GM18909 (cell line): ENCODE results near the gene MYRF.
A peak's percentile ranks its signal among the peaks of the same experiment; 100 is the strongest.

Source experiments
- ATAC-seq: cut with Tn5 transposase; IDR thresholded peaks from one replicate; pipeline ENCODE4 v1.9.1; 2021; ENCODE audit warnings: mild to moderate bottlenecking; ENCODE audit not compliant: unreplicated experiment, poor library complexity

Gene MYRF

DNA sequence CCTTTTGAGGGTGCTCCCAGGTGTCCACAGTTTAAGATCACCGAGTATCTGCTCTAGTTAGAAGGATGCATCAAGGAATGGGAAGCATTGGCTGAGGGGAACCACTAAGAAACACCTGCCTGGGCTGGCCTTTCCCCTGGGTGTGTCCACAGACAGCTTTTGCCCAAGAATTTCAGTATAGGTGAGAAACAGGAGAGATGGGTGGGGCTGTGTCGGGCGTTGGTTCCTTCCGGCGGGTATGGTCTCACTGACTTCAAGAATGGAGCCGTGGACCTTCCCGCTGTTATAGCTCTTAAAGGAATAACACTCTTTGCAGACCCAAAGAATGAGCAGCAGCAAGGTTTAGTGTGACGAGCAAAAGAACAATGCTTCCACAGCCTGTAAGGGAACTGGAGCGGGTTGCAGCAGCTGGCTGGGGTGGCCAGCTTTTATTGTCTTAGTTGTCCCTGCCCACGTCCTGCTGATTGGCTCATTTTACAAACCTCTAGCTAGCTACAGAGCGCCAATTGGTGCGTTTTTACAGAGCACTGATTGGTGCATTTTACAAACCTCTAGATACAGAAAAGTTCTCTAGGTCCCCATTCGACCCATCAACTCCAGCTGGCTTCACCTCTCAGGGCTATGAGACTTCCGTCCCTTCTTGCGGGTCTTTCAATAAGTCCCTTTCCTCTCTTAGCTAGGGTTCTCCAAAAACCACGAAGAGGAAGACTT lies 62.0 kb downstream of the MYRF start:
- ATAC-seq = no peak

DNA sequence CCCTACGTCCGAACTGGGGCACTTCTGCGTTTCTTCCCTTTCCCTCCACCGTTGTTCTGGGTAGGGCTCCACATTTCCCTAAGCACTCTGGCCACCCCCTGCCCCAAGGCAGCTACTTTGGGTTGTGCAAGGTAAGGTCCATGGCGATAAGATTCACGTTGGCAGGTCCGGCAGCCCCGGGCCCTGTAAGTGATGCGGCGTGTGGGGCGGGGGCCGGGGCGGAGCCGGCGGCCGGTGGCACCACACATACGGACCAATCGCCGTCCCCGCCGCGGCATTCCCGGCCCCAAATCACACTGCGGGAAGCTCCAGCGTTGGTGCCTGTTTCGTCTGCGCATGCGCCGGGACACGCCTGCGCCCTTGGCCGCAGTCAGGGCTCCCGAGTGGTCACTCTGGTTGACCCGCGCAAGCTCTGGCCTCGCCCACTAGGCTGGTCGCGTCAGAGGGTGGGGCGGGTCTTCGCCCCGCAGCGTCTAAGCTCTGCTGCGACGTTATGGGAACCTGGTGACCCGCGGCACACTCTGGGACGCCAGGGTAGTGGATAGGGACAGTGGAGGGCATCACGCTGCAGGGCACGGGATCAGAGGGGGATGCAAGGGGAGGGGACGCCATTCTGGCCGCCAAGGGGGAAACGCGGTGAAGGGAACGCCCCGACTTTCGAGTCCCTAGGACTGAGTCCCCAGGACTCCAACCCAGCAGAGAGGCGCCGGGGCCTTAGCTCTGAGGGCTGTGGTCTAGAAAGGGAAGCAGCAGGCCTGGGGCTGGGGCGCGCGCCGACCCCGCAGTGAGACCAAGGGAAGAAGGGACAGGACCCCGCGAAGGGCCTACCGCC lies 62.7 kb downstream of the MYRF start:
- ATAC-seq = peak; percentile 62

DNA sequence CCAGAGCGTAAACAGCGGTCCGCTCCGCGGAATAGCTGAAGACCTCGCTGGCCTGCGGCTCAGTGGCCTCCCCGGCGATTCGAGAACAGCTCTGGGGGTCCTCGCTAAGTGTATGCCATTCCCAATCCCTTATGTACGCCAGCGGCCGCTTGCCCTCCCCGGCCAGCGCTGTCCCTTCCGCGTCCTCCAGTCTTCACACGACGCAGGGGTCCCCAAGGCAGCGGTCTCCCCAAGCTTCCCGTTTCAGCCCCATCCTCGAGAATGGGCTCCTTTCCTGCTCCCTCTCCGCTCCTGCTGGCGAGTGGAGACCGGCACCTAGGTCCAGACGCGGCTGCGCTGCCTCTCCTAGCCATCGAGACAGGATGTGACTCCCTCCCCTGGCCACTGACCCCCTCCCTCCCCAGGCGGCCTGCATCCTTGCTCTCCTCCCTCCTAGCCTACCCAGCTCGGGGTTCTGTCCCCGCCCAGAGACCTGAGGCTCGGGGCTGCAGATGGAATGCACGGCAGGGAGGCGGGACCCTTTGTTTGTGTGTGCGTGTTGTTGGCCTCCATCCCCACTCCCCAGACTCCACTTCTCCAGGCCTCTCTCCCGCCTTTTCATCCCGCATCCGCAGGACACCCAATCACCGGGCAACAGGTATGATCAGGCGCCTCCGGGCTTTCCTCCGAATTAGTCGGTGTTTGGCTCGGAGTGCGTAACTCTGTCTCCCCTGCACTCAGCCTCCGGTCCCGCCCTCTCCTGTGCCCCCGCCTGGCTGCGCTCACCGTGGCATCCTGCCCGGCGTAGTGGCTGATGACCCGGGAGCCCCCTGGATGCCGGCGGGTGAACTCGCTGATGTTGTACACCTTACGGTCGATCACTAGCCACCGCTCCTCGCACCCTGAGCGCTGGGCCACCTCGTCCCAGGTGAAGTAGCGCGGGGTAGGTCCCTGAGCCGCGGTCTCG lies 63.6 kb downstream of the MYRF start:
- peak; percentile 38 for ATAC-seq

DNA sequence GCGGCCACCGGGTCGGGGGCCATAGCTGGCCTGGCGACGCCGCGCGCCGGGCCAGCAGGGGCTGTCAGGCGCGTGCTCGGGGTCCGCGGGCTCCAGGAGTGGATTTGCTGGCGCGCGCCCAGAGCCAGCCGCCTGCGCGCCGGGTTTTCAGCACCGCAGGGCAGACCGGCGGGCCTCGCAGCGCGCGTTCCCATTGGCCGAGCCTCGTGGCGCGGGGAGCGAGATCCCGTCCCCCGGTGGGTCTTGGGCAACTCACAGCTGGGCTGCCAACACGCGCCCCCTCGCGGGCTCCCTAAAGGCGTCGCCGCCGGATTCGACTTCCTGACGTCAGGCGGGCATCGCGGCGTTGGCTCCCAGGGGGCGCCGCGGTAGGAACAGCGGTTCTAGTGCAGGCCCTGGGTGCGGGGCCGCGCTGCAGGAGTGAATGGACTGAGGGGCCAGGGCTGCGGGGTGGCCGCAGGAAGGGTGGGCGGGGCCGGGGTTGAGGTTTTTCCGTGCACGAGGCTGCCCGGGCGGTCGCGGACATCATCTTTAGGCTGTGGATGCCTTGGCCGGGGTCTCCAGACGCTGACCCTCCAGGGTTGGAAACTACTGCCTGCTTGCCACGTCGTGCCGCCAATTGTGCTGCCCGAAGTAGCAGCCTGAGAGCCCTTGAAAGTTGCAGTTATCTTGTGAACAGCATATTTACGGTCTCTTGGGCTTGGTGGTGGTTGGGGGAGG lies 64.5 kb downstream of the MYRF start, which contains the start of gene FADS1:
Gene FADS1, minus strand, starts transcription at position 268 of the 720 bp plus-strand sequence. Its CDS starts 74 bp downstream, at position 194.
- ATAC-seq = peak; percentile 51

DNA sequence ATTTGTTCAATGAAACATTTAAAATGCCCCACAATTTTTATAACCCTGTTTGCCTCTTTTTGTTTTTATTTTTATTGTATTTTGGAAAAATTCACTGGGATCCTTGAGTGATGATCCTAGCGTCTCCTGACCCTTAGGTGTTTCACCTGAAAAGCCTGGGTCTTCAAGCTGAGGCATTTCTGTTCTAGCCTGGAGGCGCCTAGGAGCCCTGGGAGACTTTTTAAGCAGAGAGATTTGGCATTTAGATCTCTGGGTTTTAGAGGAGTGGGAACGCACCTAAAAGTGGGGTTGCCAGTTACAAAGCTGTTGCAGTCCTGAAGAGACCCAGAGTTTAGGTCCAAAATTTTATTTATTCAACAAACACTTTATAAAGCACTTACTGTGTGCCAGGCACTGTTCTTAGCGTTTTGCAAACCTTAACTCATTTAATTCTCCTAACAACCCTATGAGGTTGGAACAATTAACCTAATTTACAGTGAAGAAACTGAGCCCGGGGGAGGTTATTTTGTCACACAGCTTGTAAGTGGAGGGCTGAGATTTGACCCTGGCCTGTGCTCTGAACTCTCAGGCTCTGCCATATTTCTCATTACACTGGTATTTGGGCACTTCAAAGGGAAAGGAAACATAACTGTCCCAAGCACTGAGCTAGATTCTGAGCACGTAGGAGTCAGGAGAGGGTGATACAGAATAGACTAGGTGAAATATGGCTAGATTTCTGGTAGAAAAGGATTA lies 65.2 kb downstream of the MYRF start:
- no peak for ATAC-seq

DNA sequence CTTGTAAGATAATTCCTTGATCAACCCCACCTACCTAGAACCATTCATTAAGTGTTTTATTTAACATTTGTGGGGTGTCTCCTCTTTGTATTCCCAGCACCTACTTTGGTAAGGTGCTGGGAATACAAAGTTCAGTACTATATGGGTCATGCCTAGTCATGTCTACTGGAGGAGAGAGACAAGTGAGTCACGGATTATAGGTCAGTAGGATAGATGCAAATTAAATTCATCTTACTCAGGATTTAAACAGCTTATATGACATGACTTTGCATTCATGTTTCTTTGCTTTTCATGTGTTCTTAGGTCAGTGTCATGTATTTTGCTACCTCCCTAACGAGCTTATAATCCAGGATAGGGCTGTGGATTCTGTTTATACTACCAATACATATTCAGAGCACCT lies 67.7 kb downstream of the MYRF start:
- no peak for ATAC-seq

DNA sequence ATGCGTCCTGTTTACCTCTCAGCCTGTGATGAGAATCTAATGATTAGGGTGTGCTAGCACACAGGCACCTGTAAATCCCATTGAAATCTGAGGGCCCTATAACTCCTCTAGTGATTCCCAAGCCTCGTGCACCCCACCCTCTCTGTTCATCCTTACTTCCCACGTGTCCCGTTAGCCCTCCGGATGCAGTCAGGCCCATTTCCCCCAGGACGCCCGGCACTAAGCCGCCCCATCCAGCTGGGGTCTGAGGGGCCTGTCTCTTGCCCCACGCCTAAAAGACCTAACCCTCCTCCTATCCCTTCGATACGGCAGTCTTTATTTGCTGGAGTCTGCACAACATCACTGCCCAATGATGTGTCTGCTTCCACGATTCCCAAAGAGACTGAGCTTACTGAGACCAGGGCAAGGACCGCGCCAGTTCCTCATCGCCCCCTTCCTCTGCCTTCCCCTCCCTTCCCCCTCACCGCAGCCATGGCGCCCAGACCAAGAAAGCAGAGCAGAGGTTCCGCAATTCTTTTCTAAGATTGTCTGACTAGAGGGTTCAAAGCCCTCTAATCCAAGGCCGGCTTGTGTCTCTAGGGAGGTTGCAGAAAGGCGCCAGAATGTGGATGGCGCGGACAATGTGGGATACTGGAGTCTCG lies 74.6 kb downstream of the MYRF start:
- ATAC-seq = no peak

DNA sequence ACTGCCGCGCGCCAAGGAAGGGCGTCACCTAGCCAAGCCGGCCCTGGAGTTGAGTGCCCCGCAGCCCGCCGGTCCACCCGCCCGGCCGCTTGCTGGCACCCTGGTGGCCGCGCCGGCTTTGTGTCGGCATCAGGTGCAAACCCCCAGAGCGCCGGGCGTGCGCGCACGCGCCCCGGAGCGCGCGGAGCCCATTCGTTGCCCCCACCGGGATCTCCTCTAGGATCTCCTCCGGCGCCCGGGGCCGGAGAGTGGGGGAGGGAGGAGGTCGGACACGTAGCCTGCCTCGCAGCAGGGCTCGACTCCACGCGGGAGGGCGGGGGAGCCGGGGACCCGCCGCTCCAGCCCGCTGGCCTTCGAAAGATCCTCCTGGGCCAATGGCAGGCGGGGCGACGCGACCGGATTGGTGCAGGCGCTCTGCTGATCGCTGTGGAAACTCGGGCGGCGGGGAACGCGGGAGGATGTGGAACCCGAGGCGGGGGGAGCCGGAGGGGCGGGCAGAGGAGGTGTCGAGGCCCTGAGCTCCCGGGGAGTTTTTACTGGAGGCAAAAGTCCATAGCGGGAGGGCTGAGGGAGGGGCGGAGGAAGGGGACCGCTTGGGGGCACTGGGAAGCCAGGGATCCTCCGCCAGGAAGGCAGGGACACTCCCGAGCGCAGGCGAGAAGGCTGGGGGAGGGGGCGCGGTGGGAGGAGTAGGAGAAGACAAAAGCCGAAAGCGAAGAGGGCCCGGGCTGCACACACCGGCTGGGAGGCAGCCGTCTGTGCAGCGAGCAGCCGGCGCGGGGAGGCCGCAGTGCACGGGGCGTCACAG lies 75.3 kb downstream of the MYRF start, which contains the start of gene FADS2:
Gene FADS2, plus strand, starts transcription at position 730 of the 808 bp plus-strand sequence. CDS start 91 bp downstream, outside the sequence.
- peak; percentile 73 for ATAC-seq

DNA sequence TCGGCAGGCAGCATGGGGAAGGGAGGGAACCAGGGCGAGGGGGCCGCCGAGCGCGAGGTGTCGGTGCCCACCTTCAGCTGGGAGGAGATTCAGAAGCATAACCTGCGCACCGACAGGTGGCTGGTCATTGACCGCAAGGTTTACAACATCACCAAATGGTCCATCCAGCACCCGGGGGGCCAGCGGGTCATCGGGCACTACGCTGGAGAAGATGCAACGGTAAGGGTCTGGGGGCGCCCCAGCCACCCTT lies 75.9 kb downstream of the MYRF start:
- ATAC-seq = no peak

DNA sequence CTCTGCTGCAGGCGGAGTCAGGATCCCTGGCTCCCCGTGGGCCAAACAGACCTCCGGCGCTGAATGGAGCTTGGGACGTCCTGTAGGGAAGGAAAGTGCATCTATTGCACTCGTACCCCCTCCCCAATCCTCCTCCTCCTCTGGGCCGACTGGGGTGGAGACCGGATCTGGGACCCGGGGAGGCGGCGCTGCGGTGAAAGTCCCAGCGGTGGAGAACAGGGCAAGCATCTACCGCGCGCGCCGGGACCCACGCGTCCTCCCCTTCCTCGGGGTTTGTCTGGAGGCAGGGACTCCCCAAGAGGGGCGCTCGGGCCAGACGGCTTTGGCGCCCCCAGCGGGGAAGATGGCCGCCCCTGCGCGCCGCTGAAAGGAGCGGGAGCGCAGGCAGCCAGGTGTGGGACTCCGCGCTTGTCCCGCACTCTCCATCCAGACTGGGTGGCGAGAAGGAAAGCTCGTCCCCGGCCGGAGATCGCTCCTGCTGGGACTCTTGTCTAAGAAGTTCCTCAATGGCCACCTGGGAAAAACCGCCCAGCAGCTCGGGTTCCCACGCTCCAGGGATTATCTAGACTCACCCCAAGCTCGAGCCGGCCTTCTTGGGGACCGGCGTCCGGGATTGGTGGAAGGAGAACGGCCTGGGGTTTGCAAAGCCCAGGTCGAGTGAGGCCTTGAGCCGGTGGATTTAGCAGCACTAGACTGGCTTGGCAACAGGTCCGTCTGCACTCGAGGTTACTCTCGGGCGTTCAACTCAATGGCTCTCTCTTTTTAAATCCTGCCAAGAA lies 76.4 kb downstream of the MYRF start:
- ATAC-seq = no peak

DNA sequence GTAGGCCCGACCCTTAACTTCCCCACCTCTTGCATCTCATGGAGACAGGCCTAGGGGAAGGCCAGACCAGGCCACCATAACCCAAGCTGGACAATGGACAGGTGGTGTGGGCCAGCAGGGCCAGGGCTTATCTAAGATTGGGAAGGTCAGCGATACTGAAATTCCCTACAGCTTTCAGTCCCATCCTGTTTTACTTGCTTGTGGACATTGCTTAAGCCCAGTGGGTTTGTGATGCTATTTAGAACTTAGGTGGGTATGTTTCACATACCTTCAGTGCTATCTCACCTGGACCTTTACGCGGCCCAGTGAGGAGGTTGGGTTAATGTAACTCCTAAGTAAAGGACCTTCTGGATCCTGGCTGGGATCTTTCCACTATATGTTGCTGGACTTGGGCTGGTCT lies 77.4 kb downstream of the MYRF start:
- ATAC-seq = no peak

DNA sequence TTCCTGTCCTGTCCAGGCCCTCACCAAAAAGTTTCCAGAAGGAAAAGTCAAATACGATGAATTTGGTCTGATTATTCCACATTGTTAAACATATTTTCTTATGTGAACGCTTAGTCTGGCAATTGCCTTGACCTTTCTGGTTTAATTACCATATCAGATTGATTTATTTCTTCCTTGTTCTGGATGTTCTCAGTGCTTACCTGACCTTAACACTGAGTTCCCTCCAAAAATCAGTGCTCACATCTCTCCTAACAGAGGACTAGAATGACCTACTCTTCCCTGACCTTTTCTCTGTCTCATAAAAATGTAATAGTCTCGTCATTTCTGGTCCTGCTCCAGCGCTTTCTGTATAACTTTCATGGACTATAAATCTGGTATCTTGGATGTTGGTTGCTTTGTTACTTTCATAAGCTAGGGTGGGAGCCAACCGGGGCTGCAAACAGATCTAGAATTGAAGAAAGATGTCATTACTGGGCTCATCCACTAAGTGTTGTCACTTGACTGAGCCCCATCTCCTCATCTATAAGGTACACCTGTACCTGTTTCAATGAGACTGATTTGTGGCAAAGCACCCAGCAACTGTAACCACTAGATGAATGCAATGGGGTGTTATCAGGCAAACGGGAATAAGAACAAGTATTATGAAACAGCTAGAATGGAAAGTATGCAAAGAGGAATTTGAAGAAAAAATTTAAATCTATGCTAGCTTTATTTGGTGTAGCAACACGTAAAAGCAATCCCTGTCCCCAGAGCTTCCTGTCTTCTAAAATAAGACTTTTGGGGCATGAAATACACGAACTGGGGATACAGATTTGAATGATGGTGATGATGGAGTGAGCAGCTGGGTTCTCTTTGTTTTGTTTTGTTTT lies 78.0 kb downstream of the MYRF start:
- ATAC-seq = no peak

DNA sequence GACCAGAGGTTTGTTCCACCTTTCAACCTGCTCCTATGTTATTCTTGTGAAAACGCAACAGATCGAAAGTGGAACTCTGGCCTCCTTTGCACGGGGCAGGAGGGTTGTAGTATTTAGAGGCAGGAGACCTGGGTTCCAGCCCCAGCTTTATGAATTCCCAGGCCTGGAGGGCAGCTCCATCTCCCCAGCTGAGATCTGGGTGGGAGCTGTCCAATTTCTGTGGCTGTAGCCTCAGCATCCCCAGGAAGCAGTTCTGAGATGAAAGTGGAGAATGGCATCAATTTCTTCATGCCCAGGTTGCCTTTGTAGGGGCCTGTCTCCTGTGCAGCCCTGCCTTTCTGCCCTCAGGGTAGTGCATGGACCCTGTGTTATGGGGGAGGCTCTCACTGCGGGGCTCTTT lies 79.8 kb downstream of the MYRF start:
- ATAC-seq = no peak

DNA sequence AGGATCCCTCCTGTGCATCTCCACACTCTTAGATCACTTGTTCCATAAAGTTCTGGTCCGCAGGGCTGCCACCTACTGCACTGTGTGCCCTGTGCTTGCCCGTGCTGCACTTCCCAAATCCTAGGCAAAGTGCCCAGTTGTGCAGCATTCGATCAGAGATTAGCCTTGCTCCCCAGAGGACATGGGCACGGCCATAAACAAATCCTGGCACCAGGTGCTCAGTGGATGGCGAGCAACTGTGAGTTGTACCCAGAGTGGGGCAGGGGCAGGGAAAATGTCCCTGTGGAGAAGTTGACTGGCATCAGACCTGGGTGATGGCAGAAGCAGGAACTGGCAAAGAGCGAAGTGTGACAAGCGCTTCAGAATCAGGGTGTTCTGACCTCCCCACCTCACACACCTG lies 80.3 kb downstream of the MYRF start:
- ATAC-seq = no peak

DNA sequence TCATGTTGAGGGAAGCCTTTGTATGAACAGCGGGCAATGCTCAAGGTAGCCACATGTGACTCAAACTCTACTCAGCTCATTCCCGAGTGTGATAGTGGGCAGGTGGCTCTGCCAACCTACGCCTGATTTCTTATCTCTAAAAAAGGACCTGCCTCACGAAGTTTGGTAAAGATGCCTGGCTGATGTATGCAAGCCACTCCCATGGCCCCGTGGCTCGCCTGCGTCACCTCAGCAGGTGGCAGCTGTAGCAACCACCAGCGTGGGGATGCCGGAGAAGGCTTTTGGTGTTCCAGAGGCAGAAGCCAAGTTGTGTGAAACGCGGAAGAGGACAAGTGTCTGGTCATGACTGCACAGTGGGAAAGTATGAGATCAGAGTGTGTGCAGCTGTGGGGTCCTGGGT lies 81.0 kb downstream of the MYRF start:
- ATAC-seq = no peak

DNA sequence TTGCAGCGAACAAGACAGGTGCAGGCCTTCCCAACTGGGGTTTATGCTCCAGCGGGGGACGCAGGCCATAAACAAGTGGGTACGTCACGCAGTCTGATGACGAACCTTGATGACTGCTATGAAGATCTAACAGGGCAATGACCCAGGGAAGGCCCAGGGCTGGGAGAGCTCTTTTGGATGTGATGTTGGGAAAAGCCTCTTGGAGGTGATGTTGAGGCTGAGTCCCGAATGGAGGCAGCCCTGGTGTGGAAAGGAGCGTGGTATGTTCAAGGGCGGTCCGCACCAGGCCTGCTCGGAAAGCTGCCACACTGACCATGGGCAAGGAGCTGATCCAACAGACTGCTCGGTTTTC lies 81.5 kb downstream of the MYRF start:
- no peak for ATAC-seq
